OCI-LY7 (cell line): Measurements from ENCODE around the gene SYK. TPM values are rescaled to one million over a fixed set of nuclear protein-coding genes. Genes with fewer than 3 reads are reported as not detected.

Experiments
- BruUV-seq: library from RNA; stranded (reverse); fragments of 400-500 nt; replicated peaks from 2 replicates; lab custom pipeline; 2021; lab: Mats Ljungman, UMichigan
- CTCF ChIA-PET: fragments of 300-600 bp; sonication (Branson Sonifier 250); formaldehyde crosslinking; loops from one replicate; lab custom pipeline; 2022; ENCODE audit warnings: antibody characterized with exemption; ENCODE audit not compliant: unreplicated experiment; lab: Charles Lee
- POLR2A ChIA-PET: fragments of 300-600 bp; sonication (Branson Sonifier 250); formaldehyde crosslinking; loops from one replicate; lab custom pipeline; 2022; ENCODE audit warnings: antibody characterized with exemption; lab: Charles Lee
- DNase-seq: peaks from one replicate; pipeline ENCODE4 v3.0.0-alpha.2; 2015; ENCODE audit warnings: low spot score
- H2AFZ ChIP-seq: fragments of 200-600 bp; sonication (generic), shearing (Covaris generic); 2 replicates; pipeline ENCODE4 v1.6.1; 2014; ENCODE audit warnings: mild to moderate bottlenecking, antibody characterized with exemption, low read length, moderate library complexity
- H3K27ac ChIP-seq: fragments of 200-600 bp; sonication (generic); 2 replicates; pipeline ENCODE4 v1.5.1; 2014; ENCODE audit warnings: mixed run types, low read depth, mild to moderate bottlenecking, moderate library complexity, low read length, inconsistent platforms; ENCODE audit not compliant: poor library complexity, severe bottlenecking
- H3K36me3 ChIP-seq: fragments of 200-600 bp; sonication (generic); 2 replicates; pipeline ENCODE4 v1.6.1; 2014; ENCODE audit warnings: mild to moderate bottlenecking, antibody characterized with exemption, low read length, moderate library complexity, mixed read lengths; ENCODE audit not compliant: insufficient read depth
- H3K4me1 ChIP-seq: fragments of 200-600 bp; sonication (generic); 2 replicates; pipeline ENCODE4 v1.5.1; 2014; ENCODE audit warnings: mild to moderate bottlenecking, low read length; ENCODE audit not compliant: insufficient read depth, poor library complexity, severe bottlenecking
- H3K4me2 ChIP-seq: fragments of 200-600 bp; sonication (generic); 2 replicates; pipeline ENCODE4 v1.6.1; 2014; ENCODE audit warnings: mild to moderate bottlenecking, low read length
- H3K4me3 ChIP-seq: fragments of 200-600 bp; sonication (generic); 2 replicates; pipeline ENCODE4 v1.5.1; 2014; ENCODE audit warnings: mild to moderate bottlenecking, low read depth, low read length; ENCODE audit not compliant: poor library complexity, severe bottlenecking
- H3K79me2 ChIP-seq: fragments of 200-600 bp; sonication (generic); 2 replicates; pipeline ENCODE4 v1.6.1; 2016; ENCODE audit warnings: low read depth, mild to moderate bottlenecking, low read length, moderate library complexity, mixed read lengths; ENCODE audit not compliant: insufficient read depth
- H3K9me2 ChIP-seq: fragments of 200-600 bp; sonication (generic); 2 replicates; pipeline ENCODE4 v1.6.1; 2016; ENCODE audit warnings: mild to moderate bottlenecking, low read length, mixed read lengths; ENCODE audit not compliant: insufficient read depth
- H3K9me3 ChIP-seq: fragments of 200-600 bp; sonication (generic); 2 replicates; pipeline ENCODE4 v1.6.1; 2014; ENCODE audit warnings: mild to moderate bottlenecking, mixed run types, low read length, mixed read lengths
- H4K20me1 ChIP-seq: fragments of 200-600 bp; sonication (generic); 2 replicates; pipeline ENCODE4 v1.6.1; 2014; ENCODE audit warnings: mild to moderate bottlenecking, antibody characterized with exemption, low read length, moderate library complexity, mixed read lengths; ENCODE audit not compliant: insufficient read depth
- CTCF ChIP-seq: fragments of 200-600 bp; sonication (generic); conservative IDR thresholded peaks from 2 replicates; pipeline ENCODE4 v1.5.1; 2014; ENCODE audit warnings: mild to moderate bottlenecking, antibody characterized with exemption, low read length, moderate library complexity, mixed read lengths
- EZH2phosphoT487 ChIP-seq: fragments of 200-600 bp; sonication (generic); IDR thresholded peaks from 2 replicates; pipeline ENCODE4 v1.6.1; 2018; ENCODE audit warnings: low read depth, borderline replicate concordance, mild to moderate bottlenecking, mixed run types, antibody characterized with exemption, low read length, moderate library complexity, mixed read lengths
- intact Hi-C: fragments of 100-400 bp; cut with micrococcal nuclease; formaldehyde crosslinking; loops from one replicate; pipeline ENCODE4 v1.10.0; 2022; ENCODE audit not compliant: unreplicated experiment
- total RNA-seq, 2 experiments: library from RNA; depleted of rRNA in 1 of 2; stranded (reverse); fragments of >200 nt in 1 of 2; shearing (Covaris generic) in 1 of 2; gene quantifications; 2 replicates each; pipeline ENCODE4 v1.2.3, GENCODE V29; 2014 to 2022

SYK gene
- total RNA-seq, 2 experiments from 2014 or later: 112 to 175 TPM

- Histone ChIP-seq H2AFZ (no peak overlapping the region), H3K4me1 (peaks cover 90% of the 10 kb centered on the region), H4K20me1 (no peaks in the 10 kb centered on the region), H3K4me2 (peak overlapping the region; percentile 92), H3K9me2 (no peaks in the 10 kb centered on the region), H3K4me3 (peak overlapping the region; percentile 73), H3K9me3 (peaks cover 20% of the 10 kb centered on the region), H3K27ac (peak overlapping the region; percentile 91), H3K79me2 (peaks cover 91% of the 10 kb centered on the region), H3K36me3 (peaks cover 68% of the 10 kb centered on the region)
- BruUV-seq: no TSS peak
- ChIA-PET POLR2A (interaction anchor here (1.5 to 7.8 kb wide), 2 partner anchors 15 to 26 kb away, joined by 6 to 94 read pairs; no protein-coding TSS in a partner anchor), CTCF (no interaction called here)
- DNase-seq: peak; percentile 51
- intact Hi-C loops: loop anchor here (5.0 kb wide), 1 partner anchor 52 kb away; no protein-coding TSS in a partner anchor
- TF ChIP-seq EZH2phosphoT487 (no peak), CTCF (peak; percentile 65)
These were observed 28.4 kb downstream of the SYK start for GRCh38 chr9:90830051-90830450.

- Histone ChIP-seq H3K4me1 (peaks cover 90% of the 10 kb centered on the region), H3K9me2 (no peaks in the 10 kb centered on the region), H3K4me3 (peak overlapping the region; percentile 73), H3K27ac (peak overlapping the region; percentile 91), H3K9me3 (peaks cover 25% of the 10 kb centered on the region), H3K79me2 (peaks cover 91% of the 10 kb centered on the region), H3K36me3 (peaks cover 68% of the 10 kb centered on the region), H3K4me2 (peak overlapping the region; percentile 92), H4K20me1 (no peaks in the 10 kb centered on the region), H2AFZ (no peak overlapping the region)
- intact Hi-C loops: loop anchor here (1.0 to 5.0 kb wide), 3 partner anchors 16 to 51 kb away; partner anchors contain the start of gene SYK
- BruUV-seq: no TSS peak
- ChIA-PET CTCF (no interaction called here), POLR2A (interaction anchor here (0.7 to 7.8 kb wide), 5 partner anchors 16 to 1437 kb away, joined by 3 to 94 read pairs (median 4); partner anchors contain the start of gene SYK)
- DNase-seq: peak; percentile 95
- TF ChIP-seq EZH2phosphoT487 (no peak), CTCF (no peak)
These were observed 29.4 kb downstream of the SYK start for GRCh38 chr9:90830977-90831376.

GRCh38 chr9:90832261-90832660 is 30.6 kb downstream of the SYK start:
- H3K4me1 ChIP-seq: peaks cover 92% of the 10 kb centered on the region
- H3K36me3 ChIP-seq: peaks cover 77% of the 10 kb centered on the region
- BruUV-seq: no TSS peak
- no peak overlapping the region for H2AFZ ChIP-seq
- H3K79me2 ChIP-seq: peaks cover 93% of the 10 kb centered on the region
- peaks cover 25% of the 10 kb centered on the region for H3K9me3 ChIP-seq
- peak overlapping the region; percentile 92; the same call in 1 of the 2 replicates for H3K4me2 ChIP-seq
- no peak overlapping the region for H3K4me3 ChIP-seq
- DNase-seq: no peak
- POLR2A ChIA-PET: interaction anchor here (0.6 to 7.8 kb wide), 5 partner anchors 17 to 999 kb away, joined by 3 to 94 read pairs (median 7); no protein-coding TSS in a partner anchor
- no peaks in the 10 kb centered on the region for H3K9me2 ChIP-seq
- peak overlapping the region; percentile 91 for H3K27ac ChIP-seq
- CTCF ChIA-PET: interaction anchor here (0.5 to 0.6 kb wide), 2 partner anchors 37 to 1234 kb away, joined by 3 read pairs; no protein-coding TSS in a partner anchor
- H4K20me1 ChIP-seq: no peaks in the 10 kb centered on the region
- intact Hi-C loops: loop anchor here (5.0 kb wide), 1 partner anchor 50 kb away; no protein-coding TSS in a partner anchor
- TF ChIP-seq CTCF (no peak), EZH2phosphoT487 (no peak)
